ENCODE measurements around the gene DNASE1L1. TPM values are rescaled to one million over a fixed set of nuclear protein-coding genes. Genes with fewer than 3 reads are reported as not detected.

The DNASE1L1 gene
- total RNA-seq, 1 experiment from 2014 or later = 16.2 TPM

- Mint-ChIP-seq H3K4me1 (peaks cover 22% of the 10 kb centered on the region), H3K27ac (no peak overlapping the region), H3K36me3 (peaks cover 12% of the 10 kb centered on the region; the same call in 1 of the 2 replicates), H3K9me3 (no peaks in the 10 kb centered on the region), H3K27me3 (ENCODE audit: low read depth) (no peaks in the 10 kb centered on the region), H3K4me3 (no peak overlapping the region)
- DNase-seq (ENCODE audit: low spot score) (no peak), ATAC-seq (no peak)
- POLR2A ChIA-PET = no interaction called here
- CTCF ChIA-PET = no interaction called here
- TF ChIP-seq, protein P1, sequence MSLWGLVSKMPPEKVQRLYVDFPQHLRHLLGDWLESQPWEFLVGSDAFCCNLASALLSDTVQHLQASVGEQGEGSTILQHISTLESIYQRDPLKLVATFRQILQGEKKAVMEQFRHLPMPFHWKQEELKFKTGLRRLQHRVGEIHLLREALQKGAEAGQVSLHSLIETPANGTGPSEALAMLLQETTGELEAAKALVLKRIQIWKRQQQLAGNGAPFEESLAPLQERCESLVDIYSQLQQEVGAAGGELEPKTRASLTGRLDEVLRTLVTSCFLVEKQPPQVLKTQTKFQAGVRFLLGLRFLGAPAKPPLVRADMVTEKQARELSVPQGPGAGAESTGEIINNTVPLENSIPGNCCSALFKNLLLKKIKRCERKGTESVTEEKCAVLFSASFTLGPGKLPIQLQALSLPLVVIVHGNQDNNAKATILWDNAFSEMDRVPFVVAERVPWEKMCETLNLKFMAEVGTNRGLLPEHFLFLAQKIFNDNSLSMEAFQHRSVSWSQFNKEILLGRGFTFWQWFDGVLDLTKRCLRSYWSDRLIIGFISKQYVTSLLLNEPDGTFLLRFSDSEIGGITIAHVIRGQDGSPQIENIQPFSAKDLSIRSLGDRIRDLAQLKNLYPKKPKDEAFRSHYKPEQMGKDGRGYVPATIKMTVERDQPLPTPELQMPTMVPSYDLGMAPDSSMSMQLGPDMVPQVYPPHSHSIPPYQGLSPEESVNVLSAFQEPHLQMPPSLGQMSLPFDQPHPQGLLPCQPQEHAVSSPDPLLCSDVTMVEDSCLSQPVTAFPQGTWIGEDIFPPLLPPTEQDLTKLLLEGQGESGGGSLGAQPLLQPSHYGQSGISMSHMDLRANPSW (CRISPR knock-in tag; conservative IDR thresholded peaks at IDR 0.05; ENCODE audit: low read depth) = no peak
- TF ChIP-seq SP1 (CRISPR knock-in tag; conservative IDR thresholded peaks at IDR 0.05) (no peak), IRF1 (CRISPR knock-in tag; IDR thresholded peaks at IDR 0.05) (no peak), ZNF671 (CRISPR knock-in tag; IDR thresholded peaks at IDR 0.05) (no peak), AR (CRISPR knock-in tag; IDR thresholded peaks at IDR 0.05) (no peak), SMAD4 (CRISPR knock-in tag; IDR thresholded peaks at IDR 0.05) (no peak), JAZF1 (CRISPR knock-in tag; IDR thresholded peaks at IDR 0.05) (no peak), ZNF232 (CRISPR knock-in tag; IDR thresholded peaks at IDR 0.05) (no peak), NR1H2 (CRISPR knock-in tag; IDR thresholded peaks at IDR 0.05) (no peak), ZBTB21 (CRISPR knock-in tag; IDR thresholded peaks at IDR 0.05; ENCODE audit: borderline replicate concordance) (no peak), ESRRA (CRISPR knock-in tag; IDR thresholded peaks at IDR 0.05; ENCODE audit: borderline replicate concordance) (no peak), FOXK1 (CRISPR knock-in tag; IDR thresholded peaks at IDR 0.05) (no peak), ELF4 (CRISPR knock-in tag; IDR thresholded peaks at IDR 0.05; ENCODE audit: low read depth) (no peak)
- TF ChIP-seq, protein P2, sequence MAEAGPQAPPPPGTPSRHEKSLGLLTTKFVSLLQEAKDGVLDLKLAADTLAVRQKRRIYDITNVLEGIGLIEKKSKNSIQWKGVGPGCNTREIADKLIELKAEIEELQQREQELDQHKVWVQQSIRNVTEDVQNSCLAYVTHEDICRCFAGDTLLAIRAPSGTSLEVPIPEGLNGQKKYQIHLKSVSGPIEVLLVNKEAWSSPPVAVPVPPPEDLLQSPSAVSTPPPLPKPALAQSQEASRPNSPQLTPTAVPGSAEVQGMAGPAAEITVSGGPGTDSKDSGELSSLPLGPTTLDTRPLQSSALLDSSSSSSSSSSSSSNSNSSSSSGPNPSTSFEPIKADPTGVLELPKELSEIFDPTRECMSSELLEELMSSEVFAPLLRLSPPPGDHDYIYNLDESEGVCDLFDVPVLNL (CRISPR knock-in tag; IDR thresholded peaks at IDR 0.05; ENCODE audit: borderline replicate concordance, low read depth) = no peak
- TF ChIP-seq, protein P3, sequence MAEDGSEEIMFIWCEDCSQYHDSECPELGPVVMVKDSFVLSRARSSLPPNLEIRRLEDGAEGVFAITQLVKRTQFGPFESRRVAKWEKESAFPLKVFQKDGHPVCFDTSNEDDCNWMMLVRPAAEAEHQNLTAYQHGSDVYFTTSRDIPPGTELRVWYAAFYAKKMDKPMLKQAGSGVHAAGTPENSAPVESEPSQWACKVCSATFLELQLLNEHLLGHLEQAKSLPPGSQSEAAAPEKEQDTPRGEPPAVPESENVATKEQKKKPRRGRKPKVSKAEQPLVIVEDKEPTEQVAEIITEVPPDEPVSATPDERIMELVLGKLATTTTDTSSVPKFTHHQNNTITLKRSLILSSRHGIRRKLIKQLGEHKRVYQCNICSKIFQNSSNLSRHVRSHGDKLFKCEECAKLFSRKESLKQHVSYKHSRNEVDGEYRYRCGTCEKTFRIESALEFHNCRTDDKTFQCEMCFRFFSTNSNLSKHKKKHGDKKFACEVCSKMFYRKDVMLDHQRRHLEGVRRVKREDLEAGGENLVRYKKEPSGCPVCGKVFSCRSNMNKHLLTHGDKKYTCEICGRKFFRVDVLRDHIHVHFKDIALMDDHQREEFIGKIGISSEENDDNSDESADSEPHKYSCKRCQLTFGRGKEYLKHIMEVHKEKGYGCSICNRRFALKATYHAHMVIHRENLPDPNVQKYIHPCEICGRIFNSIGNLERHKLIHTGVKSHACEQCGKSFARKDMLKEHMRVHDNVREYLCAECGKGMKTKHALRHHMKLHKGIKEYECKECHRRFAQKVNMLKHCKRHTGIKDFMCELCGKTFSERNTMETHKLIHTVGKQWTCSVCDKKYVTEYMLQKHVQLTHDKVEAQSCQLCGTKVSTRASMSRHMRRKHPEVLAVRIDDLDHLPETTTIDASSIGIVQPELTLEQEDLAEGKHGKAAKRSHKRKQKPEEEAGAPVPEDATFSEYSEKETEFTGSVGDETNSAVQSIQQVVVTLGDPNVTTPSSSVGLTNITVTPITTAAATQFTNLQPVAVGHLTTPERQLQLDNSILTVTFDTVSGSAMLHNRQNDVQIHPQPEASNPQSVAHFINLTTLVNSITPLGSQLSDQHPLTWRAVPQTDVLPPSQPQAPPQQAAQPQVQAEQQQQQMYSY (CRISPR knock-in tag; IDR thresholded peaks at IDR 0.05) = no peak
Measured at GRCh38 chrX:154434394-154435168, 25.5 kb upstream of the DNASE1L1 start.

All from WTC11 (cell line).